ENCODE results near the gene RAD9B.
A peak's percentile ranks its signal among the peaks of the same experiment; 100 is the strongest.
"Not testable (repeated sequence)": the region's sequence is repeated elsewhere in the genome, so short reads cannot be mapped to it uniquely, and the experiment has no call there.

Gene RAD9B

DNA sequence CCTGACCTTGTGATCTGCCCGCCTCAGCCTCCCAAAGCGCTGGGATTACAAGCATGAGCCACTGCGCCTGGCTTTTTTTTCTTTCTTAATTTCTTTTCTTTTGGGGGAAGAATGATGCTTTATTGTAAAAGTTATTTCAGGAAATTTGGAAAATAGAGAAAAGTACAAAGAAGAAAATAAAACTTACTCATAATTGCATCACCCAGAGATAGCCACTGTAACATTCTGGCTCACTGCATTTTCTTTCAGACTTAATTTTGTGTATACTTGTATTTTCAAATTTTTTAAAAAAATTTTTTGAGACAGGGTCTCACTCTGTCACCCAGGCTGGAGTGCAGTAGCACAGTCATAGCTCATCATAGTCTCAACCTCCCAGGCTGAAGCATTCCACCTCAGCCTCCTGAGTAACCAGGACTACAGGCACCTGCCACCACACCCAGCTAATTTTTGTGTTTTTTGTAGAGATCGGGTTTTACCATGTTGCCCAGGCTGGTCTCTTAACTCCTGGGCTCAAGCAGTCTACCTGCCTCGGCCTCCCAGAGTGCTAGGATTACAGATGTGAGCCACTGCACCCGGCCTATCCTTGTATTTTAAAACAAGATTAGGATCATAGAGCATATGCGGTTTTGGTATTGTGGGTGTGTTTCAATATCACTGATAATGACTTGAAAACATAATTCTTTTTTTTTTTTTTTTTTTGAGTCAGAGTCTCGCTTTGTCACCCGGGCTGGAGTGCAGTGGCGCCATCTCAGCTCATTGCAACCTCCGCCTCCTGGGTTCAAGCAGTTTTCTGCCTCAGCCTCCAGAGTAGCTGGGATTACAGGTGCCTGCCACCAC is 19.0 kb downstream of the RAD9B start:
- not testable (repeated sequence) for DNase-seq (ENCODE audit: low read depth, low spot score)

DNA sequence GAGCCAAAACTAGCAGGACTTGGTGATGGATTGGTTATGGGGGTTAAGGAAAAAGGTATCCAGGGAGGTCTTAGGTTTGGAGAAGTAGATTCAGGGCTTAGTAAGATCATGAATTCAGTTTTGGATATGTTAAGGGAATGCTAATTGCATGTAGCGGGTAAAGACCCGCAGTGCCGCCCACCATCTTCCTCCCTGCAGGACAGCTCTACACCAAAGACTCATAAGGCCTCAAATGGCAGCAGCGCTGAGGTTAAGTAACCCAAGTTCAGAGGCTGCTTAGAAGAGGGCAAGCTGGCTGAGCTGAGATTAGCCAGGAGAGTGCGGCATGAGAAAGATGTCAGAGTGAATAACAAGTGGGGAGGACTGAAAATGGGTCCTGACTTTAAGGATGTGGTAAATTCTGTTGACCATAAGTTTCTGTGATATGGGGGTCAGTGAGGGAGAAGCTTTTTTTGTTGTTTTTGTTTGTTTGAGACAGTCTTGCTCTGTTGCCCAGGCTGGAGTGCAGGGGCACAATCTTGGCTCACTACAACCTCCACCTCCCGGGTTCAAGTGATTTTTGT is 26.2 kb downstream of the RAD9B start:
- no peak for DNase-seq (ENCODE audit: low read depth, low spot score)

GRCh38 chr12:110530511-110530910 is 28.4 kb downstream of the RAD9B start:
- no peak for DNase-seq (ENCODE audit: low read depth, low spot score)

DNA sequence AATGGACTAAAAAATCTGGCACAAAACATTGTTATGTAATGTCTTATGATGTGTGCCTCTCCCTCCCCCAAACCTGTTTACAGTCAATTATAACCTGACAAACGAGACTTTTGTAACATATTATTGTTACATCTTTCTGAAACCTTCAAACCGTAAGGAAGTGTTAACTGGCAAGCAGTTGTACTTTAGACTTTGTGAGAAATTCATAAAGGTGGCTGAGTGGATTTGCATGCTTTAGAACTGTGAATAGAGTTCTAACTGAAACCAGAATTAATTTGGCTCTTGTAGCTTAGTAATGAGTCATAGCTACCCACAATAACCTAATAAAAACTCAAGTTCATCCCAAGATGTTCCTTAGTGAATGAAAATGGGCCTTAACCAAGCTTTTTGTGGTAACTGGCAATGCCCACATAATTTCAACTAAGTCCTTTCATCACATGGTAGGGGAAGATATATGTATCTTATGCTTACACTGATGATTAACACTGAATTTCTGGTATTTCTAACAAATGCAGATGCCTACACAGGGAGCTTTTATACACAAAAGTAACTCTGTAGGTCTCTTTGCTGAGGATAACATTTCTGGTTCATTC is 29.7 kb downstream of the RAD9B start:
- DNase-seq (ENCODE audit: low read depth, low spot score), result no peak

DNA sequence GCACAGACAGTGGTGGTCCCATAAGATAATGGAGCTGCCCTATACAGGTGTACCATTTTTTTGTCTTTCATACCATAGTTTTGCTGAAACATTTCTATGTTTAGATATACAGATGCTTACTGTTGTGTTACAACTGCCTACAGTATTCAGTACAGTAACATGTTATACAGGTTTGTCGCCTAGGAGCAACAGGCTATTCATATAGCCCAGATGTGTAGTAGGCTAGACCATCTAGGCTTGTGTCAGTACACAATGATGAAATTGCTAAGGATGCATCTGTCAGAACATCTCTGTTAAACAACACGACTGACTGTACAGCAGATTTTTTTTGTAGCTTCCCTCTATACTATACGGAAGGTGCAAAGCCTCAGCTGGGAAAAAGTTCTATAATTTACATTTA is 30.5 kb downstream of the RAD9B start:
- no peak for DNase-seq (ENCODE audit: low read depth, low spot score)

- peak; percentile 40 for DNase-seq (ENCODE audit: low read depth, low spot score)
These were observed 31.5 kb downstream of the RAD9B start for GRCh38 chr12:110533607-110534006.

GRCh38 chr12:110534811-110535210 is 32.7 kb downstream of the RAD9B start:
- no peak for DNase-seq (ENCODE audit: low read depth, low spot score)

DNA sequence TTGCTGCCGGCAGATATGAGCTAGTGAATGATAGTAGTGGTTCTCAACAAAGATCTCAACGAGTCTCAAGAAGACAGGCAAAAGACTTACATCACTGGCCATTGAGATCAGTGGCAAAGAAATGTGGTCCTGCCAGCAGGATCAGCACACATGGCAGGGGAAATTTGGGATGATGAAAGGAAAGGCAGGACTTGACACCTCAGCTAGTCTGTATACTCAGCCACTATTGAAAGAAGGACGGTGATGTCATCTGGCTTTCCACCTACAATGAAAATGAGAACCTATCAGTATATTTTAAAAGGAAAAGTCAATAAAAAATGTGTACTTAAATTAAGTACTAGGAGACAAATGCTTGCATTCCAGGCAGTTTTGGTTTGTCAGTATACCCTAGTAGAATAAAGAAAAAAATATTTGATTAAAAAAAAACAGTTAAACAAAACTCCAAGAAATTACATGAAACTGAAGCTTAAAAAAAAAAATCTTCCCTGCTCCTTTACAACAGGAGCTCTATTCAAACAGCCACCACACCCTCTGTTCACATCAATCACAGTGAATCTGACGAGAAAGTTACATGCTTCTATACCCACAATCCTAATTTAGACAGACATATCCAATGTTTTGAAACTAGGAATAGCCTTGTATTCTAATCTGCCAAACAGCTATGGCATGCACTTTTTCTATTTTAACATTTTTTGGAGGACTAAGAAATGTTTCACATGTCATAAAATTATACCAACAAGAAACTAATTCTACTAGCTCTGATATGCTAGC is 34.9 kb downstream of the RAD9B start:
- no peak for DNase-seq (ENCODE audit: low read depth, low spot score)

GRCh38 chr12:110537605-110538409 is 35.7 kb downstream of the RAD9B start:
- no peak for DNase-seq (ENCODE audit: low read depth, low spot score)

GRCh38 chr12:110538869-110539622 is 36.9 kb downstream of the RAD9B start:
- no peak for DNase-seq (ENCODE audit: low read depth, low spot score)

- no peak for DNase-seq (ENCODE audit: low read depth, low spot score)
These were observed 37.9 kb downstream of the RAD9B start for GRCh38 chr12:110540048-110540447.

DNA sequence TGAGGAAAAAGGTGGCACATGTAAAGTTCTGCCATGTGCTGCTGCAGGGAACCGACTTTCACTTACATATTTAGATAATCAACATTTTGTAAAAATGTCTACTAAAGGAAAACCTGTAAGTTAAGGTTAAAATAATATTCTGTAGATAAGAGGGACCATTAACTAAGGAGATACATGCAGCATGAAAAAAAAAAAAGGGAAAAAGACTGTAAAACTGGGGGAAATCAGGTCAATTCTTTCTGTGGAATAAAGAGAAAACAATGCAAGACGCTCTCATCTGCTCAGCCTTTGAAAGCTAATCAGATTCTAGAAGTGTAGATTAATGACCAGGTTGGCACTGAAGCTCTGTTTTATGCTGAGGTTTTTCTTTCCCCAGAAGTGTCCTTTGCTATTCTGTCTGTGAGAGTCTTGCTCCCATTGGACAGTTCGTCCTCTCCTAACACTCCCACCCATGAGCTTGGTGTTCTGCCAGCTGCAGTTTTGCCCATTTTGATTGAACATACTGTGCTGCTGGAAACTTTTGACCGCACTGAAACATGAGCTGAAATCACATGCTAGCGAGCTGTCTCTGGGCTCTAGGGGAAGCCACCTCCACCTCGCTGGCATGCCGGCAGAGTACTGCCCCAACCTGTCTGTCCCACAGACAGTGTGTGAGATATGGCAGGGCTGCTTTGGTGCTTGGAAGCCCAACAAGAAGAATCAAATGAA is 41.3 kb downstream of the RAD9B start:
- DNase-seq (ENCODE audit: low read depth, low spot score), result no peak

GRCh38 chr12:110543965-110544364 is 41.8 kb downstream of the RAD9B start:
- DNase-seq (ENCODE audit: low read depth, low spot score), result no peak

DNA sequence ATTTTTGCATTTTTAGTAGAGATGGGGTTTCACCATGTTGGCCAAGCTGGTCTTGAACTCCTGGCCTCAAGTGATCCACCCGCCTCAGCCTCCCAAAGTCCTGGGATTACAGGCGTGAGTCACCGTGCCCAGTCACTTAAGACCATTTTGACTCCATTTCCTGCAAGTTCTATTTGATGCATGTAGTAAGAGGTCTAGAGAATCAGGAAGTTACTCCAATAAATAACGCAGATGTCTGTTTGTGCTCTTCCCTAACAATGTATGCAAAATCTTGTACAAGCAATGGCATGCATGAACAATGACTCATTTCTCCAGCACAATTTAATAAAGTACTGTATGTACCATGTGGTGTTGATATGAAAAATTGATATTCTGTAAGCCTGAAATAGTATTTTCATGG is 43.1 kb downstream of the RAD9B start:
- not testable (repeated sequence) for DNase-seq (ENCODE audit: low read depth, low spot score)

DNA sequence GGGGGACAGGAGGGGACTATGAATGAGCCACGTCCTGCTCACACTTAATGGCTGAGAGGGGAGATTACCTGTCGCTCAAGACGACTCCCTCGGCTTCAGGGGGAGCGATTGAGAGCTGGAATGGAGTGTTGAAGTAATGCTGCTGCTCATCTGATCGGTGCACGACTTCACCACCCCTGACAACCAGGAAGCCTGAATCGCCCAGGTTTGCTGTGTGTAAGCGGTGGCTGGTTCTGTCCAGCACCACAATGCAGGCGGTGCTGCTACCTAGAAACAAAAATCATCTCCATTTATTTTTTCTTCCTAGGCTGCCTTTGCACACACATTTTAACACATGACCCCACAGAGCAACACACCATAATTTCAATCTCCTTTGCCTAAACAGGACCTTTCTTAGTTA is 43.7 kb downstream of the RAD9B start:
- DNase-seq (ENCODE audit: low read depth, low spot score), result no peak

DNA sequence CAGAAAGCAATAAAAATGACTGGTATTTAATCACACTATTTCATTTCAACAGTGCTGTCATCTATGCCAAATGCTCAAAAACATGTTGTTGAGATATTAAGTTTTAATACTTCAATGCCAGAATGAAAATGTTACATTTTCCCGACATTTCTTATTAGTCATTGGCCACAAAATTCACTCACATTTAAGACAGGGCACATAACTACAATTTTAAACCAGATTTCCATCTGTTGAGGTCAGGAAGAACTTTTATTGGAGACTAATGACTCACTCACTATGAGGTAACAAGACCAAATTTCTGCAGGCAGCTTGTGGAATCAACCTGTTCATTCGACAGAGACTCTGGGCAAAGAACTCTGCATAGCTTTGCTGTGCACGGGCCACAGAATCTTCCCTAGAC is 44.2 kb downstream of the RAD9B start:
- no peak for DNase-seq (ENCODE audit: low read depth, low spot score)

DNA sequence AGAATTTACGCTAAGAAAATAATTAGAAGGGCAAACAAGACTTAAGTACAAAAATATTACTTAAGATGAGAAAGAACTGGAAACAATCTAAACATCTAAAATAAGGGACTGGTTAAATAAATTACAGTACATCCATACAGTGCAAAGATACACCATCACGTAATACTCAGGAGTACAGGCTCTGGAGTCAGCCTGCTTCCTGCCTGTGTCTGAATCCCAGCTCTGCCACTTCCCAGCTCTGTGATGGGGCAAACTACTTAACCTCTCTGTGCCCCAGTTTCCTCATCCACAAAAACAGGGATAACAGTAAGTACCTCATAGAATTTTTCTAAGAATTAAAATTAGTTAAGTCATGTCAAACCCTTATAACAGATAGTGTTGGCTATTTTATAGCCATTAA is 45.0 kb downstream of the RAD9B start:
- DNase-seq (ENCODE audit: low read depth, low spot score), result no peak

GRCh38 chr12:110548678-110549077 is 46.5 kb downstream of the RAD9B start:
- no peak for DNase-seq (ENCODE audit: low read depth, low spot score)

DNA sequence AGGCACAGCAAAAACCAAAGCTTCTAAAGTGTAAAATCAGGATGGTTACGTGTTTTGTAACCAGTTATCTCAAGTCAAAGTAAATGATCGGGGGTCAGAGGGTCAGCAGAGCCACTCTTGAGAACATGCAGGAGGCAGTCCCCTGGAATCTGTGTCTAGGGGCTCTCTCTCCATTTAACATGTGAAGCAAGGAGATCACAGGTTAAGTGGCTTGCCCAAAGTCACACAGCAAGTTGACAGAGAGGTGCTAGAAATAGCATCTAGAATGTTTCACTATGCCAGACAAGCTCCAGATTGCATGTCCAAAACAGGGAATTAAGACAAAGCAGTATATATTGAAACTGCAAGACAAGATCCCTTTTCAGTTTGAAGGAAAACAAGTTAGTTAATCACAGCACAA is 47.6 kb downstream of the RAD9B start:
- DNase-seq (ENCODE audit: low read depth, low spot score), result no peak

- no peak for DNase-seq (ENCODE audit: low read depth, low spot score)
These were observed 48.9 kb downstream of the RAD9B start for GRCh38 chr12:110550981-110551380.
